Activated CD8-positive, alpha-beta memory T cell treated with anti-CD3 and anti-CD28 coated beads, Interleukin-2, amount 50 U/mL, for 24 hours (primary cell): Measurements from ENCODE around the gene HAL.

Experiments
- DNase-seq: peaks from one replicate; pipeline ENCODE4 v3.0.0-alpha.2; 2020; ENCODE audit errors: extremely low read depth

Gene HAL

GRCh38 chr12:95996034-95996658 lies at the start of gene HAL:
HAL (minus strand) TSS chr12:95996344; CDS start chr12:95995910, 434 bp downstream.
- DNase-seq = no peak

- no peak for DNase-seq
These were observed 49.4 kb upstream of the HAL start for GRCh38 chr12:96045566-96045965.

DNA sequence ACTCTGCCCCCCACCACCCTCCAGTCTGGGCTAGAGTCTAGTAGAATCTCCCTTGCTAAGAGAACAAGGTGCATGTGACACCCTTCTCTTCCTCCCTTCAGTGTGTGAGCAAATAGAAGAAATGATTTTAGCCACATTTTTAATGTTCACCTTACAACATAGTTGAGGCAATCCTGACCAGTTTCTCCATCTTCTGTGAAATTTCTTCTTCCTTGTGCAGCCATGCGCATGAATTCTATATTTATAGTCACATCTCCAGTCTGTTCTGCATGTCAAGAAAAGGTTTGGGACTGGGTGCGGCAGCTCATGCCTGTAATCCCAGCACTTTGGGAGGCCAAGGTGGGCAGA lies 48.8 kb upstream of the HAL start:
- DNase-seq = no peak

- no peak for DNase-seq
These were observed 48.1 kb upstream of the HAL start for GRCh38 chr12:96044017-96044942.

DNA sequence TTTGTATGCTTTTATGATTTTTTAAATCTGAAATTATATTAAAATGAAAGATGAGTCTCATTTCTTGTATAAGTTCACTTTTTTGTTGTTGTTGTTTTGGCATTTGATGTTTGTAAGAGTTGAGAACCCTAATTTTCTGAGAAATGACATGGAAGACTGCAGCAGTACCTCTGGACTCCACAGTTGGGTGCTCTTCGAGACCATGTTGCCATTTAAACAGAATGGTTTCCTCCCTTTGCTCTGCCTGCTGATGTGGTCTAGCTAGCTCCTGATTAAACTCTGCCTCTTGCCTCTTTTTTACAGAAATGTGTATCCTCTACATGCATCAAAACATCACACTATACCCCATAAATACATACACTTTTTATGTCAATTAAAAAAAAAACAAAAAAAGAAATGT lies 45.0 kb upstream of the HAL start:
- no peak for DNase-seq

- no peak for DNase-seq
These were observed 44.4 kb upstream of the HAL start for GRCh38 chr12:96040305-96041133.

DNA sequence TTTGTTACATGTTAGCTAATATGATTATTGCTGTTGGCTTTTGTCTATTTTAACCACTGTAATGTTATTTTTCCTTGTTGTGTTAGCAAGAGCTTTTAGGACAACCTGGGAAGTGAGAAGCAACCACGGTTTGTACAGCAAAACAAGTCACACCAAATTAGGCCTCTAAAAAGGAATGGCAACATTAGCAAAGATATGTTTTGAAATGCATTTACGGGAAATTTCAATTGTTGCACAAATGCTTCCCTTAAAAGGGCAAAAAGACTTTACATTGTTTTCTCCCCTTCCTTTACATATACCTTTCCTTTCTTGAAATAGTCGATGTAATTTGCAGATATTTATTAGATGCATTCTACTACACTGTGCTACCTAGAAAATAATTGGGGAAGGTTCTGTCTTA lies 43.4 kb upstream of the HAL start:
- DNase-seq = no peak

DNA sequence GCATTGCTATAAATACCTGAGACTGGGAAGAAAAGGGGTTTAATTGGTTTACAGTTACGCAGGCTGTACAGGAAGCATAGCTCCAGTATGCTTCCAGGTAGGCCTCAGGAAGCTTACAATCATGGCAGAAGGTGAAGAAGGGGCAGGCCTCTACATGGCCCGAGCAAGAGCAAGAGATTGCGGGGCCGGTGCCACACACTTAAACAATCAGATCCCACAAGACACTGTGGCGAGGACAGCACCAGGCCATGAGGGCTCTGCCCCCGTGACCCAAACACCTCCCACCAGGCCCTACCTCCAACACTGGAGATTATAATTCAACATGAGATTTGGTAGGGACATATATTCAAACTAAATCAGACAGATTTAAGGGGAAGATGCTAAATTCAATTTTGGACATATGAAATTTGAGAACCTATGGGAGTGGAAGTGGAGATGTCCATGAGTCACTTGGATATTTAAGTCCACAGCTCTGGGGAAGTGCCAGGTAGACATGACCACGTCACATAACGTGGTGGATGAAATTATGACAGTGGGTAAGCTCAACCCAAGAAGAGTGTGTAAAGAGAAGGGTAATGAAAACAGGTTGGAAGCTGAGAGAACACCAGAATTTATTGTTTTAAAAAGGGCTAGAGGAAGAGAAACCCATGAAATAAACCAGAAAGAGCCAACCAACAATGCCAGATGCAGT lies 40.8 kb upstream of the HAL start:
- DNase-seq = no peak

DNA sequence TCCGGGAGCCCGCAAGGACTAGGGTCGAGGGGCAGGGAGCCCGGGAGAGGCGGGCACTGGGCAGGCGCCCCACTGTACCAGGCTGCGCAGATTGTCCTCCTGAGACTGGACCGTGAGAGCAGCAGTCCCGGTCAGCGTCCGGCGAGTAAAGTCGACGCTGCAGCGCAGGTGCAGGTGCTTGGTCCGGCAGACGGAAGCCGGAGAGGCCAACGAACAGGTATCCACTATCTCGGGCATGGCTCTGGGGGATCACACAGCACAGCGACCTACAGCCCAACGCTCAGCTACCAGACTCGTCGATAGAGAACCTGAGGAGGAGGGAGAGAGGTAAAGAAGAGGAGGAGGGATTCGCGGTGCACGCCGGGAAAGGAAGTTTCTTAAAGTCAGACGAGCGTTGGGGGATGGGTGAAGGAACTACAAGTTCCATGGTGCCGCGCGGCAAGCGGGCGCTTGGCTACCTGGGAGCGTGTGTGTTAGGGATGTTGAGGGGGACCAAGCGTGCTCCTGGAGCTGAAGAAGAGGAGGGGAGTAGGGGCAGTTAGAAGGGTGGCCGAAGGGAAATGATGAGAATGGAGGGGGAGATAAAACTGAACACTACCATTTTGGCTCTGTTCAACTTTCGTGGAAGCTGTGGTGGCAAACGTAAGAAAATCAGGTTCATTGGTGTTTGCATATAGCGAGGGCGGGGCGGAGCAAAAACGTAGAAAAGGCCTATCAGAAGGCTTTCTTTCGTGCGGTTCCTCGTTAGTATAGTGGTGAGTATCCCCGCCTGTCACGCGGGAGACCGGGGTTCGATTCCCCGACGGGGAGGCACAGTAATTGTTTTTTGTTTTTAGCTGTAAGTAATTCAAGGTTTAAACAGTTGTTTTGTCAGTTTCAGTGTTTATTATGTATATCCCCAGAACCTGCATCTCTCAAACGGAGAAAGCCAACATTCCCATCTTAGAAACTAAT lies 39.4 kb upstream of the HAL start, which contains the start of gene LTA4H:
LTA4H (minus strand) TSS at position 305 of the 954 bp plus-strand sequence; CDS start at position 237, 68 bp downstream.
- DNase-seq = peak; percentile 87

DNA sequence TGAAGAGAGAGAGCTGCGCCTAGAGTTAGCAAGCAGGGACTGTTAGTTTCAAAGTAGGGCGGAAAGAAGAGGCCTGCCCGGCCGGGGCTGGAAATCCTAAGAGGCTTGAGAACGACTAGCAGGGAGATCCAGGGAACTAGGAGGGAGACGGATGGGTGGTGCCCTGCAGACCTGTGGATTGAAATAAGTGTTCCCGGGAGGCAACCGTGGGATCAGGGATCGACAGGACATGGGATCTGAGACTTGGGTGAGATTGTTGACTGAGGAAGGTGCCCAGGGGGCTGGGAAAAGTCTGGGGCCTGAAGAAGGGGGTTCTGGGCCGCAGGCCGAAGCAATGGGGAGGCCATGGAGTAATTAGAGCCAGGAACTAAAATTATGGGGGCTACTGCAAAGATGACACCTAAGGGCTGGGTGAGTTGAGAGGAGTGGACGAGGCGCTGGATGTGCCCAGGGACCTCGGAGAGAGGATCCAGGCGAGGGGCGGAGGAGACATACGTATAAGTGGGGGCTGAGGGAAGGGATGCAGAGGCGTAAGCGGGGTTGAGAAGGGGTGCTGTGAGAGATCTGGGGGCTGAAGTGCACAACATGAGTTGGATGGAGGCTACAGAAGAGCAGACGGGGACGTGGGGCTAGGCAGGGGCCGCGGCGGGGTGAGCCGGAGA lies 38.6 kb upstream of the HAL start:
- DNase-seq = no peak

GRCh38 chr12:96033549-96034389 lies 37.6 kb upstream of the HAL start:
- DNase-seq = no peak

GRCh38 chr12:96029826-96030225 lies 33.7 kb upstream of the HAL start:
- no peak for DNase-seq

DNA sequence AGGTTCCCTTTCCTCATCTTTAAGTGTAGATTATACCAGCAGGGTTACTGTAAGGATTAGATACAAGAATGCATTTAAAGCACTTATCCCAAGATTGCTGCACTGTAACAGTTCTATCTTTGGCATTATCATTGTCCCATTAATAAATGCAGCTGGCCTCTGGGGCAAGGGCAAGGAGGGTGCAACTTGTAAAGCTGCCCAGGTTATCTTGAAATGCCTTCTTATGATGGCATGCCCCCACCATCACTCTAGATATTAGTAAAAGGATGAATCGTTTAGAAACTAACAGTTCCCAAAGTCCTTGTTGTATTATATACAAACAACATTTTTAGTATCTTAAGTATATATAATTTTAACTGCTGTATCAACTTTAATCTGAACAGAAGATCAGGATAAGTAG lies 32.4 kb upstream of the HAL start:
- no peak for DNase-seq

GRCh38 chr12:96026331-96026730 lies 30.2 kb upstream of the HAL start:
- no peak for DNase-seq

- no peak for DNase-seq
These were observed 29.4 kb upstream of the HAL start for GRCh38 chr12:96025518-96025917.

GRCh38 chr12:96020314-96021003 lies 24.3 kb upstream of the HAL start:
- no peak for DNase-seq

- no peak for DNase-seq
These were observed 19.5 kb upstream of the HAL start for GRCh38 chr12:96015672-96016071.

GRCh38 chr12:96014943-96015599 lies 18.9 kb upstream of the HAL start:
- no peak for DNase-seq
